Sigmoid colon (tissue), 7 donors: ENCODE data around the gene IMMP2L. TPM values are rescaled to one million over a fixed set of nuclear protein-coding genes. Genes with fewer than 3 reads are reported as not detected.

Experiments
- DNase-seq: peaks from one replicate; pipeline ENCODE4 v3.0.0-alpha.2; 2019
- H3K27ac ChIP-seq, 4 donors: fragments of 200-600 bp; sonication (generic); one replicate each; pipeline ENCODE4 v1.5.1; 2016 to 2019; ENCODE audit warnings: mild to moderate bottlenecking in 1 of 4
- H3K27me3 ChIP-seq, 3 donors: fragments of 200-600 bp; sonication (generic); one replicate each; pipeline ENCODE4 v1.5.1; 2019; ENCODE audit warnings: mild to moderate bottlenecking in 1 of 3
- H3K36me3 ChIP-seq, 4 donors: fragments of 200-600 bp; sonication (generic); one replicate each; pipeline ENCODE4 v1.5.1; 2016 to 2019
- H3K4me1 ChIP-seq, 4 donors: fragments of 200-600 bp; sonication (generic); one replicate each; pipeline ENCODE4 v1.5.1; 2017 to 2019
- H3K4me3 ChIP-seq, 4 donors: fragments of 200-600 bp; sonication (generic); one replicate each; pipeline ENCODE4 v1.5.1; 2017 to 2019; ENCODE audit warnings: mild to moderate bottlenecking in 2 of 4, moderate library complexity in 1 of 4
- H3K9me3 ChIP-seq, 4 donors: fragments of 200-600 bp in 3 of 4; sonication (generic) in 3 of 4; one replicate each; pipeline versions ENCODE4 v1.5.1 to v1.6.1; 2013 to 2019
- EP300 ChIP-seq, 4 donors: sonication (generic); formaldehyde crosslinking; IDR thresholded peaks; one replicate each; pipeline ENCODE4 v1.6.1; 2017; ENCODE audit warnings: antibody characterized with exemption in 4 of 4
- POLR2A ChIP-seq, 2 donors: fragments of 450-650 bp; IDR thresholded peaks; one replicate each; pipeline ENCODE4 v1.6.1; 2016; ENCODE audit warnings: antibody characterized with exemption in 2 of 2, mild to moderate bottlenecking in 2 of 2, moderate library complexity in 2 of 2
- POLR2AphosphoS5 ChIP-seq, 4 donors: sonication (generic); formaldehyde crosslinking; IDR thresholded peaks; one replicate each; pipeline ENCODE4 v1.6.1; 2017; ENCODE audit warnings: antibody characterized with exemption in 4 of 4
- WGBS, 2 donors: extraction: QIAGEN DNeasy Blood & Tissue Kit; methylation state at CpG; one replicate each; pipeline ENCODE4 v1.1.7; 2013; 5-methylcytosine and 5-hydroxymethylcytosine counted together
- intact Hi-C: fragments of 100-400 bp; cut with DNase I; formaldehyde crosslinking; loops from one replicate; pipeline ENCODE4 v1.15.1; 2023
- polyA plus RNA-seq, 3 donors: library from polyadenylated mRNA; stranded (reverse); fragments of 200-250 nt; gene quantifications; one replicate each; pipeline ENCODE4 v1.2.3, GENCODE V29; 2013
- total RNA-seq, 4 donors: library from RNA; depleted of rRNA; stranded (reverse); fragments of >200 nt; gene quantifications; one replicate each; pipeline ENCODE4 v1.1.0, GENCODE V29; 2016
- TF ChIP-seq, protein P1 (sequence below), 4 experiments: fragments of 450-650 bp in 3 of 4; fragments of 200-600 bp in 1 of 4; IDR thresholded peaks; one replicate each; pipeline ENCODE4 v1.5.1; 2016 to 2019; ENCODE audit warnings: antibody characterized with exemption in 4 of 4, mild to moderate bottlenecking in 3 of 4, moderate library complexity in 2 of 4
- donor health status: healthy with polysubstance abuse.
- donor health status: Bipolar disorder and iron deficiency.
- donor health status: healthy.

Gene IMMP2L
- total and polyA plus RNA-seq, 7 donors: 2.5 to 57.9 (median 18.5) TPM

DNA sequence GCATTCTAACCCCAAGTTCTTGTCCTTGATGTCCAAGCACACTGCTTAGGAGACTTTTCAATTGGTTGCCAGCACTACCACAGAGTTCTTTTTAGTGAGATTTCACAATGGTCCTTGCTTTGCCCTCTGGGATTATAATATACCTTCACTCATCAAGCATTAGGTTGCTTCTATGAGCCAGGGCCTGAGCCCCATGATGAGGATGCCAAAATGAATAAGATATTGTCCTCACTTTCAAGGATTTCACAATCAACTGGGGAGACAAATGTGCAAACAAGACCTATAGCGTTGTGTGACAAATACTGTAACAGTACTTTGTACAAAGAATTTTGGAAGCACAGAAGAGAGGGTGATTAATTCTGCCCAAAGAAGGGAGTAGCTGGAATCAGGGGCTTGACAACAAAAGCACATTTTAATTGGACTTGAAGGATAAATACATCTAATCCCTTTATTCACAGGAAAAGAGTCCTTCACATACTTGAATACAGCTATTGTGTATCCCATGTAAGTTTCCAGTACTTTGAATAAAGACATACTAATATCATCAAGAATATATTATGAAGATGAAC lies 734.9 kb downstream of the IMMP2L start:
- H3K4me3 ChIP-seq: no peak overlapping the region
- H3K27ac ChIP-seq: no peak overlapping the region
- WGBS, 2 donors: 86 to 93% methylated on average over 1 of the region's 1 CpG
- no peaks in the 10 kb centered on the region for H3K9me3 ChIP-seq
- H3K27me3 ChIP-seq: no peaks in the 10 kb centered on the region
- intact Hi-C loops: no loop called here
- TF ChIP-seq, protein P1, sequence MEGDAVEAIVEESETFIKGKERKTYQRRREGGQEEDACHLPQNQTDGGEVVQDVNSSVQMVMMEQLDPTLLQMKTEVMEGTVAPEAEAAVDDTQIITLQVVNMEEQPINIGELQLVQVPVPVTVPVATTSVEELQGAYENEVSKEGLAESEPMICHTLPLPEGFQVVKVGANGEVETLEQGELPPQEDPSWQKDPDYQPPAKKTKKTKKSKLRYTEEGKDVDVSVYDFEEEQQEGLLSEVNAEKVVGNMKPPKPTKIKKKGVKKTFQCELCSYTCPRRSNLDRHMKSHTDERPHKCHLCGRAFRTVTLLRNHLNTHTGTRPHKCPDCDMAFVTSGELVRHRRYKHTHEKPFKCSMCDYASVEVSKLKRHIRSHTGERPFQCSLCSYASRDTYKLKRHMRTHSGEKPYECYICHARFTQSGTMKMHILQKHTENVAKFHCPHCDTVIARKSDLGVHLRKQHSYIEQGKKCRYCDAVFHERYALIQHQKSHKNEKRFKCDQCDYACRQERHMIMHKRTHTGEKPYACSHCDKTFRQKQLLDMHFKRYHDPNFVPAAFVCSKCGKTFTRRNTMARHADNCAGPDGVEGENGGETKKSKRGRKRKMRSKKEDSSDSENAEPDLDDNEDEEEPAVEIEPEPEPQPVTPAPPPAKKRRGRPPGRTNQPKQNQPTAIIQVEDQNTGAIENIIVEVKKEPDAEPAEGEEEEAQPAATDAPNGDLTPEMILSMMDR (IDR thresholded peaks at IDR 0.05): no peak
- TF ChIP-seq POLR2A (IDR thresholded peaks at IDR 0.05) (no peak), EP300 (IDR thresholded peaks at IDR 0.05) (no peak), POLR2AphosphoS5 (IDR thresholded peaks at IDR 0.05) (no peak)
- no peaks in the 10 kb centered on the region for H3K36me3 ChIP-seq
- DNase-seq: no peak
- H3K4me1 ChIP-seq: peaks cover 0 to 8% (median 0%) of the 10 kb centered on the region in 4 donors

DNA sequence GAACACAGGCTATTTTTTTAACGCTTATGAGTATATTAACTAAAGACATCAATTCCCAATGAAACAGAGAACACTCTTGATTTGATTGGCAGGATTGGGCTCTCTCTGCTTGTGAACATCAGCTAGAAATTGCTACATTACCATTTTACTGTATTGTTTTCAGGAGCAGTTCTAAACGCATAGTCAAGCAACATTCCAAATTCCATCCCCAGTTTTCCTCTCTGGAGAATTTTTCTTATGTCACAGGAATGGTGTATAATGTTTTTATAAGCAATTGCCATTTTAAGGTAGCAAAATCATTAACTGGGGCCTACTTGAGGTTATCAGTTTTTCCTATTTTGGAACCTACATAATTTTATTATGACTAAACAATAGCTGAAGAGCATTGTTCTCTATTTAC lies 748.3 kb downstream of the IMMP2L start:
- Histone ChIP-seq H3K36me3 (no peaks in the 10 kb centered on the region), H3K27ac (no peak overlapping the region), H3K4me3 (no peak overlapping the region), H3K9me3 (no peaks in the 10 kb centered on the region), H3K27me3 (no peaks in the 10 kb centered on the region), H3K4me1 (no peaks in the 10 kb centered on the region)
- TF ChIP-seq EP300 (IDR thresholded peaks at IDR 0.05) (no peak), POLR2A (IDR thresholded peaks at IDR 0.05) (no peak), POLR2AphosphoS5 (IDR thresholded peaks at IDR 0.05) (no peak)
- TF ChIP-seq, protein P1 (IDR thresholded peaks at IDR 0.05): no peak
- WGBS, 2 donors: 76 to 85% methylated on average over 2 of the region's 2 CpGs
- intact Hi-C loops: no loop called here
- DNase-seq: no peak

DNA sequence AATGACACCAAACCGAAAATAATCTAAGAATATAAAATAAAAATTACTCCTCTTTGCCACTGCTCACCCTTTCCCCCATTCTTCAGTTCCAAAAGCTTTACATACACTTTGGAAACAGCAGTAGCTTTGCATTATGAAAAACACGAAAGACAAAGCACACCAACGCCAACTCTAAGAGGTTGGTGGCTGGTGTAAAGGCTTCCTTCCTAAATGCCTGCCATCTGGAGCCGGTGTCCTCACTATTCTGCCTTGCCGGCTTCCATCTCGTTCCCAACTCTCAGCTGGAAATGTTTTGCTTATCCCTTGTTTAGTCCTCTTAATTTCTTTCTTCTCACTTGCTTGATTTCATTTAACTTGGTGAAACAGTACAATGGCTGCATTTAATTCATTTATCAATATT lies 752.5 kb downstream of the IMMP2L start:
- TF ChIP-seq, protein P1 (IDR thresholded peaks at IDR 0.05): no peak
- no peak for TF ChIP-seq POLR2AphosphoS5 (IDR thresholded peaks at IDR 0.05)
- no peak for TF ChIP-seq POLR2A (IDR thresholded peaks at IDR 0.05)
- no peak for TF ChIP-seq EP300 (IDR thresholded peaks at IDR 0.05)
- Histone ChIP-seq H3K27me3 (no peaks in the 10 kb centered on the region), H3K36me3 (no peaks in the 10 kb centered on the region), H3K4me3 (no peak overlapping the region), H3K4me1 (no peaks in the 10 kb centered on the region), H3K9me3 (no peaks in the 10 kb centered on the region), H3K27ac (no peak overlapping the region)
- WGBS, 2 donors: 91 to 93% methylated on average over 6 of the region's 6 CpGs
- DNase-seq: no peak
- intact Hi-C loops: no loop called here

DNA sequence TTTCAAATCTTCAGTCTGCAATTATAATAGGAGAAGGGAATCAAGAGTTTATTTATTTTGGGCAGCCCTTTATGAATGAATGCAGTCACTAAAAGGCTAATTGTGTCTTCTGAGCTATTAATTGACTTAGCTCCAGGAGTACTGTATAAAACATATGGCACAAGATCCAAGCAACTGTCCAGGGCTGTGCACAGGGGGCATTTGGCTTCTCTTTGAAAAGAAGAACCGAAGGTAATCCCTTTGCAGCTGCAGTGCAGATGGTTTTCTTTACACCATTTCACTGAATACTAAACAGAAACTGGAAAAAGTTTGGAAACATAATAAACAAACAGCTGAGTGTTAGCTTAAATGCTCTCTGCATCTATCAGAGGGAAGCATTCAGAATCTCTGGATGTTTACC lies 753.9 kb downstream of the IMMP2L start:
- Histone ChIP-seq H3K27ac (no peak overlapping the region), H3K9me3 (no peaks in the 10 kb centered on the region), H3K36me3 (no peaks in the 10 kb centered on the region), H3K27me3 (no peaks in the 10 kb centered on the region), H3K4me3 (no peak overlapping the region), H3K4me1 (no peaks in the 10 kb centered on the region)
- intact Hi-C loops: no loop called here
- no peak for DNase-seq
- TF ChIP-seq, protein P1 (IDR thresholded peaks at IDR 0.05): no peak
- TF ChIP-seq POLR2A (IDR thresholded peaks at IDR 0.05) (no peak), POLR2AphosphoS5 (IDR thresholded peaks at IDR 0.05) (no peak), EP300 (IDR thresholded peaks at IDR 0.05) (no peak)
- 77 to 81% methylated on average over 1 of the region's 1 CpG for WGBS, 2 donors

DNA sequence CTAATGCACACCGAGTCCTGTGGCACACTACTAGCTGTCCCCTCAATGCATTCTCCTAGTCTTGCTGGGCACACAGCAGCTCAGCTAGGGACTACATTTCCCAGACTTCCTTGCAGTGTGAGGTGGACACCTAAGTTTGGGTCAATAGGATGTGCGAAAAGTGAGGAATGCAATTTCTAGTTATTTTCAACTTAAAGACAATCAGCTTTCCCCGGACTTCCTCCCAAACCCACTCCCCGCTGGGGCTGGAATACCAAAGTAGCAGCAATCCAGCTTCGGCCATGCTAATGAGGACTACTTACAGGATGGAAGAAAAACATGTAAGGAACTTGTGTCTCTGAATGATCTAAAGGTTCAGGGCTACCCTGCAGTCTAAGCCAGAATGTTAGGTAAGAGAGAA lies 757.8 kb downstream of the IMMP2L start:
- no peak for DNase-seq
- TF ChIP-seq POLR2AphosphoS5 (IDR thresholded peaks at IDR 0.05) (no peak), POLR2A (IDR thresholded peaks at IDR 0.05) (no peak), EP300 (IDR thresholded peaks at IDR 0.05) (no peak)
- TF ChIP-seq, protein P1 (IDR thresholded peaks at IDR 0.05): no peak
- Histone ChIP-seq H3K36me3 (no peaks in the 10 kb centered on the region), H3K4me1 (no peaks in the 10 kb centered on the region), H3K4me3 (no peak overlapping the region), H3K9me3 (no peaks in the 10 kb centered on the region), H3K27ac (no peak overlapping the region), H3K27me3 (no peaks in the 10 kb centered on the region)
- WGBS, 2 donors: 91 to 93% methylated on average over 5 of the region's 5 CpGs
- intact Hi-C loops: no loop called here
